CD4-positive, alpha-beta T cell treated with Interferon gamma for 1 hour (primary cell): ENCODE data around the gene PRF1.

Experiments used
- DNase-seq: peaks from one replicate; pipeline ENCODE4 v3.0.0-alpha.2; 2020

PRF1 gene

DNA sequence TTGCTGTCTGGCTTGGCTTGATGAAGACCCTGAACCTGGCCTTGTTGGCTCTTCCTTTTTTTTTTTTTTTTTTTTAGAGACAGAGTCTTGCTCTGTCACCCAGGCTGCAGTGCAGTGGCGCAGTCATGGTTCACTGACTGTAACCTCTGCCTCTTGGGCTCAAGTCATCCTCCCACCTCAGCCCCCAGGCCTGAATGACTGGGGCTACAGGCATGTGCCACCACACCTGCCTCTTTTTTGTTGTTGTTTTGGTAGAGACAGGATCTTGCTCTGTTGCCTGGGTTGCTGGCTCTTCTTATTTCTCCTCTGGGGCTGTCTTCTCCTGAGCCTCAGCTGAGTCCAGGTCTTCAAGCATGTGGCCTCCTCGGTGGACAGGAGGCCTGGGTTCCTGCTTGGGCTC, 44.7 kb downstream of the PRF1 start:
- no peak for DNase-seq

DNA sequence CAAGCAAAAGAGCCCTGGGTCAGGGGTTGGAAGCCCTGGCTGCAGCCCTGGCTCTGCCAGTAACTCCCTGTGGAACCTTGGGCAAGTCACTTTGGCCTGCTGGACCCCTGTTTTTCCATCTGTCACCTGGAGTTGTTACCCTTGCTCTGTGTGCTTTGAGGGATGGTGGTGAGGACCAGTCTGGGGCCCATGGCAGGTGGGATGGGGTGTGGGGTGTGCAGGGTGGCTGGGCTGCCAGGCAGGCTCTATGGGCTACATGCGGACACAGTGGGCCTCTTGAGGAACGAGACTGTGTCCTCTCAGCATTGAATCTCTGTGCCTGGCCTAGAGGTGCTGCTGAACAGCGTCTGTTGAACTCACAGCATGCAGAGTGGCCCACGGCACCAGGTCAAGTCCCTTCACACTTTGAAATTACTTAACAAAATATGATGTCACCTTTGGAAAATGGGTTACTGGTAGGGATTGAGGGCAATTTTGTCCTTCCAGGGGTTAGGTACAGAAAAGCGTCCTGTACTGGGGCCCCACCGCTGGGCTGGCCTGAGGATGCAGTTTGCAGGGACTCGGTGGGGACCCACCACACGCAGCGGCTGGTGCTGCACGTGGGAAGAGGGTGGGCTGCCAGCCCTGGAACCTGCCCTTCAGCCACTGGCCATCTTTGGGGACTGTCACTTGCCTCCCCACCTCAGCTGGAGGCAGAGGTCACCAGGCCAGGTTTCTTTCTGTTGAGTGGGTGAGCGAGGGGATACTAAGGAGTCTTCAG, 45.3 kb downstream of the PRF1 start:
- no peak for DNase-seq

DNA sequence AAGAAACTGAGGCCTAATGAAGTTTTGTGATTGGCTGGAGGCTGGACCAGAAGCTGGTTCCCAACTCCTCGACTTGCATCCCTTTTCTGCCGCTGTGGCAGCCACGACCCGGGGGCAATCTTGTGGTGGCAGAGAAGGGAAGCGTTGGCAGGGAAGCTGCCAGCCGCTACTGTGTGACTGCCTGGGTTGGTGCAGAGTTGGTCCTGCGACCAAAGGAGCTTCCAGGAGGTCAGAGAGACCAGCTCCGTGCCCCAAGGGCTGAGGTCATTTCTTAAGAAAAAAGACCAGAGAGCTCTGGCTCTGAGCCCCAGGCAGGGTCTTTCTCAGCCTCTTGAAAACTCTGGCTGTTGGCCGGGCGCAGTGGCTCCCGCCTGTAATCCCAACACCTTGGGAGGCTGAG, 47.2 kb downstream of the PRF1 start:
- no peak for DNase-seq

DNA sequence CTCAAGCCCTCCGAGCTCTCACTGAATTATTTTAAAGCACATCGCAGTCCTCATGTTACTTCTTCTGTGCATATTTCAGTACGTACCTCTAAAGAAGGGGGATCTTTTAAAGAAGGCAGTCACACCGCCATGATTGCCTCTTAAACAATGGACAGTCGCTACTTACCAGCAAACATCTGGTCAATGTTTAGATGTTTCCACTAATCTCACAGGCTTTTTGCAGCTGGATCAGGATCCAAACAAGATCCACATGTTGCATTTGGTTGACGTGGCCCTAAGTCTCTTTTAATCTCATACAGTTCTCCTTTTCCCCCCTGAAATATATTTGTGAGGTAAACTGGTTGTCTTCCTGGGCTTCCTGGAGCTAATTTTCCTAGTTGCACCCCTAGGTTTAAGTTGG, 50.0 kb downstream of the PRF1 start:
- DNase-seq = no peak

DNA sequence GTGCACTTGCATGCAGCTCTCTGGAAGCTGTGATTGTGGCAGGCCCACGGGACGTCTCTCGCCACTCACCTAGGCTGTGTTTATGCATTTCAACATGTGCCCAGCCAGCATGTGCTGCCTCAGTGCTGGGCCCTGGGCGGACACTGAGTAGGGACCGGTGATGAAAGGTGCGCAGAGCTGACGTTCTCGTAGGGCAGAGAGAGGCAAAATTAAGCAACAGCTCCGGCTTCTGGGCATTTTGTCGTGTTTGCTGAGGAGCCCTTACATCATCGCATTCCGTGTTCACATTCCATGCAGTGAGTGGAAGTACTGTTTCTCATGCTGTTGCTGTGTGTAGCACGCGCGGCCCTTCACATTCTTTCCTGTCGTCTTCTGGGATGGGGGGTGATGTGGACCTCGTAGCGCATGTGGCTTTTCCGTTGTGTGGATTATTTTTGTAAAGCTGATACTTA, 50.5 kb downstream of the PRF1 start:
- no peak for DNase-seq

GRCh38 chr10:70551466-70551865, 51.1 kb downstream of the PRF1 start:
- DNase-seq = no peak

DNA sequence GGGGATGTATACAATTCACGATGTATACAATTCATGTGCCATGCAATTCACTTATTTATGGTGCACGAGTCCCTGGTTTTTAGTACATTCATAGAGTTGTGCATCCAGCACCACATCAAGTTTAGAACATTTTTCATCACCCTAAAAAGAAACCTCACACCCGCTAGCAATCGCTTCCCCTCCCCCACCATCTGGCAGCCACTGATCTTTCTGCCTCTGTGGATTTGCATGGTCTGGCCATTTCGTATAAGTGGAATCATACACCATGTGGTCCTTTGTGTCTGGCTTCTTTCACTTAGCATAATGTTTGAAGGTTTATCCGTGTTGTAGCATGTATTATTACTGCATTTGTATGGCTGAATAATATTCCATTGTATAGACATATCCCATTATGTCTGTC, 52.1 kb downstream of the PRF1 start:
- DNase-seq = no peak

DNA sequence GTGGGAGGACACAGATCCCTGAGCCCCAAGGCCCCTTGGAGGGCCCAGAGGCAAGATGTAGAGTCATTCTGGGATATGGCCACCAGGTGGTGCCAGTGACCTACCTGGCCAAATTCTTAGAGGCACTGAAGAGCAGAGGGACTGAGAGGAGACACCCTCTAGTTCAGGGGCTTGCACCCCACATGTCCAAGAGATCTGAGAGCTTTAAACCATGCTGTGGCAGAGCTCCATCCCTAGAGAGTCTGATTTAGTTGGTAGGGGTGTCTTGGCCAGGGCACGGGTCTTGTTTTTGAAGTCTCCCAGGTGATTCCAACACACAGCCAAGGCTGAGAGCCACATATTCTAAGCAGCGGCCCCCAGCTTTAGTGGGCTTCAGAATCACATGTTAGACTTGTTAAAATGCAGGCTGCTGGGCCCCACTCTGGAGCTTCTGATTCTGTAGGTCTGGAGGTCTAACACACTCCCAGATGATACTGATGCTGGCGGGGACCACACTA, 52.5 kb downstream of the PRF1 start:
- DNase-seq = peak; percentile 63

DNA sequence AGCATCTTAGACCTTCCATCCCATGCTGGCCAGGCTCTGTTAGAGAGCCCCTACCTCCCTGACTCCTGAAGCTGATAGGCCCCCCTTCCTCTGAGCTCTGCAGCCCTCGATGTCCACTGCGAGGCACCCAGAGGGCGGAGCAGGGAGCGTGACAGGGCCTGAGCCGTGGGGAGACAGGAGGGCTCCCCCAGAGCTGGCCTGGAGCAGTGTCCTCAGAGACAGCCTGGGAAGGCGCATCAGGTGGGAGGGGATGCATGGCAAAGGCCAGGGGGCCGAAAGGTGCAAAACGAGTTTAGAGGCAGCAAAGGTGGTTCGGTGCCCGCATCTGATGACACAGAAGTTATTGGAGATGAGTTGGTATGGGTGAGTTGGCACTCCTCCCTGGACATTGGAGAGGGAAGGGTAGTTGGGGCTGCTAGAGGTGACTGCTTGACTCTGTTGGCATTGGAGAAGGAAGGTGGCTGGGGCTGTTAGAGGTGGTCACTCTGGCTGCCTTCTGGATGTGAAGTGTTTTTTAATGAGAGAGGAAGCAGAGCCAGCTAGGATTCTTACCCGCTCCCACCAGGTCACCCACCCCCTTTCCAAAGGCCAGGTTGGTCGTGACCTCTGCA, 53.1 kb downstream of the PRF1 start:
- no peak for DNase-seq
